Cardiac muscle cell (in vitro differentiated cells and primary cell): Measurements from ENCODE around the gene CARMIL1. TPM values are rescaled to one million over a fixed set of nuclear protein-coding genes. Genes with fewer than 3 reads are reported as not detected.

Experiments
- DNase-seq, 2 donors: peaks; one replicate each; pipeline versions ENCODE4 v3.0.0 to v3.0.0-alpha.2; 2010 to 2017; ENCODE audit warnings: low read depth in 1 of 2, low spot score in 1 of 2
- H3K27ac ChIP-seq: fragments of 200-600 bp; sonication (generic); 2 replicates; pipeline ENCODE4 v1.5.1; 2016
- H3K27me3 ChIP-seq: fragments of 200-600 bp; sonication (generic); 2 replicates; pipeline ENCODE4 v1.6.0; 2016; ENCODE audit warnings: control low read depth
- H3K36me3 ChIP-seq: fragments of 200-600 bp; sonication (generic); 2 replicates; pipeline ENCODE4 v1.5.1; 2016; ENCODE audit warnings: control low read depth
- H3K4me1 ChIP-seq: fragments of 200-600 bp; sonication (generic); 2 replicates; pipeline ENCODE4 v1.8.1; 2017; ENCODE audit warnings: low read depth, mild to moderate bottlenecking, mixed run types
- H3K4me3 ChIP-seq: fragments of 200-600 bp; sonication (generic); 2 replicates; pipeline ENCODE4 v1.5.1; 2016; ENCODE audit warnings: mild to moderate bottlenecking
- H3K9me3 ChIP-seq: fragments of 200-600 bp; sonication (generic); 2 replicates; pipeline ENCODE4 v1.5.1; 2017; ENCODE audit warnings: low read depth, mild to moderate bottlenecking, control low read depth
- CTCF ChIP-seq: IDR thresholded peaks from 2 replicates; pipeline ENCODE4 v1.5.1; 2012; ENCODE audit warnings: low read depth, mild to moderate bottlenecking, low read length
- polyA plus RNA-seq: library from polyadenylated mRNA; unstranded; fragments of >200 nt; fragmentation: Nextera tagmentation; extraction: Ambion mirVana; gene quantifications from 2 replicates; pipeline ENCODE4 v1.2.1, GENCODE V29; 2016
- total RNA-seq: library from RNA; depleted of rRNA; stranded (reverse); fragments of >200 nt; gene quantifications from 2 replicates; pipeline ENCODE4 v1.2.3, GENCODE V29; 2016

The CARMIL1 gene
- total and polyA plus RNA-seq, 2 experiments from 2014 or later: 15.7 to 63.6 TPM

DNA sequence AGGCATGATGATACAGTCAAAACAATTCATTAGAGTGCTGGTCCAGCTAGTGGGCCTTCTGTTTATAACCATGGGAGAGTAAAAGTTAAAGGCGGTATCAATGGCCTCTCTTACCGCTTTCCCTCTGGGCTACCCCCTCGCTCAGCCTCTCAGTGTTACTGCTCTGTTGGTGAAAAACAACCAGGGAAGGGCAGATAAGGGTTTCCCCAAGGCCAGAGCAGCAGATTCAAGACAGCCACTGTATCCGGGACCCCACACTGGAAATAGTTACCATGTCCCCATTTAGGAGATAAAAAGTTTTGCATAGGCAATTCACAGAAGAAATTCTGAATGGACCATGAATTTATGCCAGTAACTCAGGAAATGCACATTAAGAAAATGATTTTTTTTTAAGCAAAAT, 386.3 kb downstream of the CARMIL1 start:
- no peak for DNase-seq
- no peak for TF ChIP-seq CTCF

DNA sequence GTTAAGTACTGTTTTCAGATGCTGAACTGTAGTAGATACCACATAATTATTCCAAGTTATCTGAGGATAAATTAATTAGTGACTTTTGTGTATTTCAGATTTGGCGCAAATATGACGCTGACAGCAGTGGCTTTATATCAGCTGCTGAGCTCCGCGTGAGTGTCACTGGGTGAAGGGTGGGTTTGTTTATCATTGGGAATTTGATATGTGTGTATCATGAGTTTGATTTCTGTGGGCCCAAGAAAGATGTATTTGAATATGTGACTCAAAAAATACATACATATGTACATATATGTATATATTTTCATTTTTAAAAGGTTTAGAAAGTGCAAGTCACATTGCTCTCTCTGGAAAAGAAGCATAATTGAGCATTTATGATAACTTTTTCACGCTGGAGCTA, 390.2 kb downstream of the CARMIL1 start:
- no peak overlapping the region for H3K4me3 ChIP-seq
- no peaks in the 10 kb centered on the region for H3K9me3 ChIP-seq
- DNase-seq: no peak
- no peak for TF ChIP-seq CTCF
- H3K4me1 ChIP-seq: no peaks in the 10 kb centered on the region
- H3K27ac ChIP-seq: no peak overlapping the region
- H3K27me3 ChIP-seq: peaks cover 7% of the 10 kb centered on the region
- H3K36me3 ChIP-seq: no peaks in the 10 kb centered on the region

More for the DNA sequence above, 386.3 kb downstream of the CARMIL1 start:
- Histone ChIP-seq H3K36me3 (no peaks in the 10 kb centered on the region), H3K27ac (no peak overlapping the region), H3K27me3 (peaks cover 18% of the 10 kb centered on the region), H3K9me3 (no peaks in the 10 kb centered on the region), H3K4me1 (no peaks in the 10 kb centered on the region), H3K4me3 (no peak overlapping the region)
